Fibroblast of lung (primary cell): ENCODE results near the gene ARHGEF3.

Experiments
- CTCF ChIP-seq, 2 donors: IDR thresholded peaks in 1 of 2; conservative IDR thresholded peaks in 1 of 2; 1 replicate in 1 of 2; 2 replicates in 1 of 2; pipeline ENCODE4 v1.5.1; 2011 to 2012; ENCODE audit warnings: low read length in 2 of 2, control low read depth in 1 of 2, inconsistent platforms in 1 of 2, low read depth in 1 of 2, mild to moderate bottlenecking in 1 of 2
- EZH2 ChIP-seq: IDR thresholded peaks from 2 replicates; pipeline ENCODE4 v1.5.1; 2012; ENCODE audit warnings: low read length, control low read depth, mild to moderate bottlenecking; ENCODE audit errors: missing control alignments

GRCh38 chr3:56684029-56684428, 117.7 kb downstream of the ARHGEF3 start:
- TF ChIP-seq CTCF (conservative IDR thresholded peaks at IDR 0.05 in 1 of 2, IDR thresholded peaks at IDR 0.05 in 1 of 2; ENCODE audit: low read depth in 1 of 2, low read length in 2 of 2) (no peak), EZH2 (no peak)
